NCI-H1694 treated with DMSO at 0.1 percent for 48 hours (cell line): ENCODE data around the gene RHBDD1.

Experiments used
- DNase-seq: peaks from one replicate; lab custom pipeline; 2025; lab: John Stamatoyannopoulos, UW

Gene RHBDD1

DNA sequence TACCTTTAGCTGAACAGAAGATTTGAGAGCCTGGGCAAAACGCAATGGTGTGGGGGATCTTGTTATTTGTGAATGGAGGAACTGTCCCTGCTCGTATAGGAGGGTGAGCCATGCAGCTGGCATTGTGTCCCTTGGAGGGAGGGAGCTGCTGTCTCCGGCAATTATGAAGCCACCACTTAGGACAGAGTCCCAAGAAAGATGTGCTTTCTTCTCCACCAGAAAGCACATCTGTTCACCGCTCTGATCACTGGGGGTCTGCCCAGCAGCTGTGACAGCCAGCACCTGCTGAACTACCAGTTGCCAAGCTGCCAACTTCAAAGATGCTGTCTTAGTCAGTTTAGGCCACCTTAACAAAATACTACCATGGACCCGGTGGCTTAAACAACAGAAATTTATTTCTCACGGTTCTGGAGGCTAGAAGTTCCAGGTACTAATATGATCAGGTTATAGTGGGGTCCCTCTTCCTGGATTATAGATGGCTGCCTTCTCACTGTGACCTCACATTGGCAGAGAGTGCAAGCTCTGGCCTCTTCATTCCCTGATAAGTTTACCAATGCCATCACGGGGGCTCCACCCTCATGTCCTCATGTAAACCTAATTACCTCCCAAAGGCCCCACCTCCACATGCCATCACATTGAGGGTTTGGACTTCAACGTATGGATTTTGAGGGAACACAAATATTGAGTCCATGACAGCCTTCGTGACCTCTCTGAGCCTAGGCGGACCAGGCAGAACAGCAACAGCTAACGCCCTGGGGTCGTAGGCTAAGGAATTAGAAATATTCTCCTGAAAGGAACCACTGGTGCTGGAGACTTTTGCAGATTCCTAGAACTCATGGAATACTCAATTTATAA lies 148.3 kb downstream of the RHBDD1 start:
- DNase-seq, result no peak

GRCh38 chr2:226984750-226985582 lies 149.1 kb downstream of the RHBDD1 start:
- peak; percentile 97 for DNase-seq

DNA sequence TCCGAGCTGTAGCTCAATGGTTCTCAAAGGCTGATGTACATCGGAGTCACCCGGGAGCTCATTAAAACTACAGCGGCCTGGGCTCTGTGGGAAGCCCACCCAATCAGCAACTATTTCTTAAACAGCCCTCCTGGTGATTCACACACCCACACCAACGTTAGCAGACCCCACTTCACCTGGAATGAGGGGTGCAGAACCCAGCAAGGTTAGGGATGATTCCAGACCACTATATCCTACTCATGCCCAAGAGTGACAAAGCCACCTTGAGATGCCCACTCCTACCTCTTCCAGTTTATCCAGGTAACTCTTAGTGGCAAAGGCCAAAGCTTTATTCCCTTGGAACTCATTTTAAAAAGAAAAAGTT lies 149.7 kb downstream of the RHBDD1 start:
- no peak for DNase-seq

GRCh38 chr2:226991663-226992062 lies 155.8 kb downstream of the RHBDD1 start:
- DNase-seq, result no peak

GRCh38 chr2:226993171-226993570 lies 157.3 kb downstream of the RHBDD1 start:
- no peak for DNase-seq

GRCh38 chr2:226994775-226995174 lies 158.9 kb downstream of the RHBDD1 start:
- DNase-seq, result no peak

GRCh38 chr2:226995625-226996041 lies 159.8 kb downstream of the RHBDD1 start:
- DNase-seq, result no peak

- no peak for DNase-seq
Measured at GRCh38 chr2:226999661-227000060, 163.8 kb downstream of the RHBDD1 start.

DNA sequence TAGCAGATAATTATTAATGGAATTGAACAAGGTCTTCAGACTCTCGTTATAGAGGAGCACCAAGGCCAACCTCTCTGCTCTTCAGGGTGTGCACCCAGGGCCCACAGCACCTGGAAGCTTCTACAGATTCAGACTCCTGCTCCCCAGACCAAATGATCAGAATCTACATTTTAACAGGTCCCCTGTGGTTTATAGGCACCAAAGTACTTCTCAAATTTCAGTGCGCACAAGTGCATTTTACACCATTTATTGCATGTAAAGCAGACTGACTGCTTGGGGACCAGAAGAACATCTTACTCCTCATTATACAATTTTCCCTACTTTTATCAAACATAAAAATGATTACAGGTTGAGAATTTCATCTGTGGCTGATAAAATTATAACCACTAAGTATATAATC lies 164.3 kb downstream of the RHBDD1 start:
- no peak for DNase-seq

- DNase-seq, result no peak
Measured at GRCh38 chr2:227004482-227004881, 168.6 kb downstream of the RHBDD1 start.

DNA sequence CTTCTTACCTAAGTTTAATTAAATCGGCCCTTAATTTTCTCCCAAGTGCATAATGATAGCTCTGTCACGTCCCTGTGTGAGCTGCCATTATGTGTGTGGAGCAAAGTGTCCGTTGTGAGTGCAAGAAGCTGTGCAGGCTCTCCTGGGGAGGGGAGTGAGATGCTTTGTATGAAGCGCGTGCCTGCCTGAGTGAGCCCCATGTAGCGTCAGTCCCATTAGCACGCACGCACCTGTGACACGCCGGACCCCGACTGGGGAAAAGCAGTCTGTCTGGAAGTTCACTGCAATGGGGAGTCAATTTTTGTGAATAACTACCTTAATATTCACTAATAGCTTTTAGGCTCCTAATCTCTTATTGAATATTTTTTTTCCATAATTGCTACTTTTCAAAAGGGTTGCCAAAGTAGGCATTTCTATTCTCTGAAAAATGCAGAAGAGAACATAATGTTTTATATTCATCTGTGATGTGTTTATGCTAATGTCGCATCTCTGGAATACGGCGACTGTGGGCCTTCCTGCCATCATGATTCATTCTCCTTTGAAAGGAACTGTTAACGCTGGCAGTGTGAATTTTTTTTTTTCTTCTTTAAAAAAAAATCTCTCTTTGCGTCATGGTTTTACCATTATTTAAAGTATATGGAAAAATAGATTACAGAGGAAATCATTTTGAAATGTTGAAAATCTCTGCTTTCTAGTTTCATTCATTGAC lies 170.5 kb downstream of the RHBDD1 start:
- DNase-seq, result no peak

DNA sequence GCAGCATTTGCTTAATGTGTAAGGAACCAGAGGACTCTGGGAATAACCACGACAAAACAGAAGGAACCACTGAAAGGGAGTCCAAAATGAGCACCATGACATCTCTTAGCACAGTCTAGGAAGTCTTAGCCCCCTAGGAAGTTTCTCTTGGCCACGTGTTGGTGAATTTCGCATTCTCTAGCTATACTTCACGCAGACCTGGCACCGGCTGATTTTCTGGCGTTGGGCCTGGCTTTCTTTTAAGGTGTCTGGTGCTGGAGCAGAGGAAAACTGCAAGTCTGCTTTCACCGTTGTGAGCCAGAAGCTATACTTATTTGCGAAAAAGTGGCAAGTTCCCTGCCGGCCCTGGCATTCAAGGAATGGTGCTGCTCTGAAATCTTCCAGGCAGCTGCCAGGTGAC lies 171.3 kb downstream of the RHBDD1 start:
- DNase-seq, result no peak

GRCh38 chr2:227007940-227008339 lies 172.1 kb downstream of the RHBDD1 start:
- no peak for DNase-seq

DNA sequence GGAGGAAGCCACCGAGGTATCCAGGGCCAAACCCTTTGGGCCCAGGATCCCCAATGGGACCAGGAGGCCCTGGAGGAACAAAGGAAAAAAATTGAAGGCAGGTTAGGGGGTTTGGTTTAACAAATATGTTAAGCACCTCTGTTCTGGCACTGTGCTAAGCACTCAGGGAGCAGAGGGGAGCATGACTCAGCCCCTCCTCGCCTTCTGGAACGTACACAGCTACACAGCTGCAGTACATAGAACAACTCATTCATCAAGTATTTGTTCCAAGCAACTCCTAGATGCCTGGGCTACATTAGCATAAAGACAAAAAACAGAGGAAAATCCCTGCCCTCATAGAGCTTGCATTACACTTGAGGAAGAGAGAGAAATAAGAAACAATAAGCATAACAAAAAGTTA lies 174.6 kb downstream of the RHBDD1 start:
- DNase-seq, result no peak

DNA sequence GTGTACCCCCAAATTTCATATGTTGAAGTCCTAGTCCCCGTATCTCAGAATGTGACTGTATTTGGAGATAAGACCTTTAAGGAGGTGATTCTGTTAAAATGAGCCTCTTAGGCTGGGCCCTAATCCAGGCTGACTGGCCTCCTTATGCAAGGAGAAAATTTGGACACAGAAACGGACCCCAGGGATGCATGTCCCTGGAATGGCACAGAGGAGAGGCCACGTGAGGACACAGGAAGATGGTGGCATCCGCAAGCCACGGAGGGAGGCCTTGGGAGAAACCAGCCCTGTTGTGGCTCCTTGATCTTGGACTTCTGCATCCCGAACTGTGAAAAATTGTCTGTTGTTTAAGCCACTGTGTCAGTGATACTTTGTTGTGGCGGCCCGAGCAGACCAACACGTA lies 177.5 kb downstream of the RHBDD1 start:
- DNase-seq, result no peak

DNA sequence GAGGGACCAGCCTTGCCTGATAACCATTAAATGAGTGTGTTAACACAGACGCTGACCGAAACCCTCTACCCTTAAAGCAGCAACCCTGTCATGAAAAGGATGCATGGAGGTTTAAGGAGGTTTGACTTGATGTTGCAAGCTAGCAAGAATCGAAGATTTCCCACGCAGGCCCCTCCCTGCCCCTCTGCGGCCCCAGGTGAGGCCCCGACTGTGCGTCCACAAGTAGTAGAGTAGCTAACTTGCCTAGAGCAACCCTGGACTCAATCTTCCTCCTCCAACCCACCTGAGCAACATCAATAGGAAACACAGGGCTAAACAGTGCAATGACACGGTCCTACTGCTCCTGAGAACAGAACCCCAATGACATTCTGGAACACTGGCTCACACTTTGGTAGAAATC lies 178.0 kb downstream of the RHBDD1 start:
- DNase-seq, result no peak

GRCh38 chr2:227016894-227017293 lies 181.0 kb downstream of the RHBDD1 start:
- DNase-seq, result no peak

- no peak for DNase-seq
Measured at GRCh38 chr2:227020416-227020815, 184.6 kb downstream of the RHBDD1 start.

GRCh38 chr2:227022608-227023007 lies 186.8 kb downstream of the RHBDD1 start:
- no peak for DNase-seq

DNA sequence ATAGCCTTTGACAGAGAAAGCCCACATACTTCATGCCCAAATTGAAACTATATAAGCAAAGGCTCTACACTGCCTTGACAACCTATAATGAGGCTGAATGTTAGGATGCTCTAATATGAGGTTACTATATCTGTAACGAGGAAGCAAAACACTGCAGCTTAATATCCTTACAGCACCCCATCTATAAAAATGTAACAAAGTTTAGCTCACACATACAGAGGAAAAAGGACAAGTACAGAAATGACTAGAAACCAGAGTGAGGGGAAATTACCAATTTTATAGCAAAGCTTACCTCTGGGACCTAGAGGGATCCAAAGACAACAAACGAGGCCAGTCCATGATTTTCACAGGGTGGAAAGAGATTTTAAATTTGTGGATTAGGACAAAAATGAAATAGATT lies 189.7 kb downstream of the RHBDD1 start:
- no peak for DNase-seq

- DNase-seq, result no peak
Measured at GRCh38 chr2:227029426-227030105, 193.7 kb downstream of the RHBDD1 start.

GRCh38 chr2:227030789-227031188 lies 194.9 kb downstream of the RHBDD1 start:
- no peak for DNase-seq
